ENCODE results near the gene TBC1D3G.
"Not testable (repeated sequence)": the region's sequence is repeated elsewhere in the genome, so short reads cannot be mapped to it uniquely, and the experiment has no call there.

The TBC1D3G gene

DNA sequence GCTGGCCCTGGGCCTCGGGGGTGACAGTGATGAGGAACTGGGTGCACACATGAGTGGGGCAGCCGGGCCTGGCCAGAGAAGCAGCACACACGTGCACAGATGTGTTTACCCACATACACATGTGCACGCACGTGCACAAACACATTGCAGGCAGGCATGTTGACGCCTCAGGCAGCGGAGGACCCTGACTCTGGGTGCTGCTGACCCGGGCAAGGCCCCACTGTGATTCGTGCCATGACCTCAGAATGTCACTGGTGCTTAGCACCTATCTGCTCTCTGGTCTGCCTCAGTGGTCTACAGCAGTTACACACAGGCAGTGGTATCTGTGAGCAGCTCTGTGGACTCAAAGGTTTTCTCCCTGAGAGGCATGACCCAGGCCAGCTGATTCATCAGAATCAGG lies at the start of gene TBC1D3G:
Gene TBC1D3G (plus strand): TSS at position 301 of the 400 bp plus-strand sequence. CDS start 1,528 bp downstream, outside the sequence.
- not testable (repeated sequence) for DNase-seq

DNA sequence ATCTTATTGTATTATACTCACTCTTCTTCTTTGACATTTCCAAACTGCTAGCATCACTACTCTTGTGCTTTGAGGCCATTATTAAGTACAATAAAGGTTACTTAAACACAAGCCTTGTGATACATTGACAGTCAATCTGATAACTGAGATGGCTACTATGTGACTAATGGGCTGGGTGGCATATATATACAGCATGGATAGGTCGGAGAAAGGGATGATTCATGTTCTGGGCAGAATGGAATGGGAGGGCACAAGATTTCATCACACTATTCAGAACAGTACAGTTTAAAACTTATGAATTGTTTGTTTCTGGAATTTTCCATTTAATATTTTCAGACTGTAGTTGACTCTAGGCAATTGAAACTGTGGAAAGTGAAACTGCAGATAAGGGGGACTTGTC lies 40.4 kb upstream of the TBC1D3G start:
- DNase-seq = not testable (repeated sequence)

DNA sequence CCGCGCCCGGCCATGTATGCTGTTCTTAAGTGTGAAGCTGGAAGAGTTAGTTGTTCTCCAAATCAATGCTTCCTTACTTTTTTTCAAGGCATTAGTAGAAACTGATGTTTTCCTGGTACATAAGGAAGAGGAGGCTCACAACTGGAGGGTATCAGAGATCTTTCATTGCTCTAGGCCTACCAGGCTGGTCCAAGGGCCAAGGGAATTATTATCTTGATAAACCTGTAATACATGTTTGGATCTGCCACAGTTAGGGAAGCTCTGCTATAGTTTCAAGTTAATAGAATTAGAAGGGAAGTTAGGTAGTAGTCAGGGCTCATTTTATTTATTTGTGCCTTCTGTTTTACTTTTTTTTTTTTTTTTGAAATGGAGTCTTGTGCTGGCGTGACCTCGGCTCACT lies 39.5 kb upstream of the TBC1D3G start:
- not testable (repeated sequence) for DNase-seq

DNA sequence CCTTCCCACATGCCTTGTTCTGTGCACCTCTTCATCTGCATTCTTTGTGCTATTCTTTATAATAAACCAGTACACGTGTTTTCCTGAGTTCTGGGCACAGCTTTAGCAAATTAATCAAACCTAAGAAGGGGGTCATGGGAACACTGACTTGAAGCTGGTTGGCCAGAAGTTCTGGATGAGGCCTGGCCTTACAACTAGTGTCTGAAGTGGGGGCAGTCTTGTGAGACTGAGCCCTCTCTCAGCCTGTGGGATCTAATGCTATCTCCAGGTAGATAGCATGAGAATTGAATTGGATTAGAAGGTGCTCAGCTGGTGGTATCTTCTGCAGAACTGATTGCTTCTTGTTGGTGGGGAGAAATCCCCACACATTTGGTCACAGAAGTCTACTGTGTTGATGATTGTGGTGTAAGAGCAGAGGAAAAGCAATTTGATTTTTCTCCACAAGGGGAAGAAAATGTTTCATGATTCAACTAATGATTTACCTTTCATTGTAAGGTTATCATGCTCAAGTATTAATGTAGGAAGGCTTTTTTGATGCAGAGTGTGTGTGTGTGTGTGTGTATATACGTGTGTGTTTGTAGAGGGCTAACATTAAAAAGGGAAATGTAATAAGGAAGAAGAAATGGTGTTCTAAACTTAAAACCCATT lies 33.6 kb upstream of the TBC1D3G start:
- not testable (repeated sequence) for DNase-seq

DNA sequence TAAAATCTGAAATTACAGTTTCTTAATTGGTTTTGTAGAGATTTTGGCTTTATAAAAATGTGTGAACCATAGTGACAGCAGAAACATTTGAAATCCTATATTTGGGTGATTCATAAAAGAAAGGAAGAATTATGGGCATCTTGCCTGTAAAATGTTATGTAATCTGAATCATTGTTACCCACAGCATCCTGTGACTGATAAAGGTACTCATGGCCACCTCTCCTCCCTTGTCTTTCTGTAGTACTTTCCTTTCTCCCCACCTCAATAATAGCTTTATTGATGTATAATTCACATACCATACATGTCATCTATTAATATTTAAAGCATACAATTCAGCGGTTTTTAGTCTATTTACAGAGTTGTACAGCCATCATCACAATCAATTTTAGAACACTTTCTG lies 28.5 kb upstream of the TBC1D3G start:
- DNase-seq = not testable (repeated sequence)

DNA sequence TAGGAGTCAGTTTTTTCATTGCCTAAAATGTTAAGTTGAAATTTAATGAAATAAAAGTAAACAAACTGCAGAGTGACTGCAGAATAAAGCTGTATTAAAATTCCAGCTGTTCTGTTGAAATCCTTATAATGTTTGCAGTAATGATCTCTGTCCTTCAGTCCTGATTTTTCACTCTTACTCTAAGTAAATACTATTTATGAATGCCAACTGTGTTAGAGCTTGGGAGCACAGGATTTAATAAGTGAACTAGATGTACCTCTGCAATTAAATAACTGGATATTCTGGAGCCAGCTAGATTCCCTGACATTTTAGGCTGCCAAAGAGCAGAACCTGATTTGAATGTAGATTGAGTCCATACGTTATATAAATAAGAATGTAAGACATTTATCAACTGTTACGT lies 7.9 kb upstream of the TBC1D3G start:
- not testable (repeated sequence) for DNase-seq

DNA sequence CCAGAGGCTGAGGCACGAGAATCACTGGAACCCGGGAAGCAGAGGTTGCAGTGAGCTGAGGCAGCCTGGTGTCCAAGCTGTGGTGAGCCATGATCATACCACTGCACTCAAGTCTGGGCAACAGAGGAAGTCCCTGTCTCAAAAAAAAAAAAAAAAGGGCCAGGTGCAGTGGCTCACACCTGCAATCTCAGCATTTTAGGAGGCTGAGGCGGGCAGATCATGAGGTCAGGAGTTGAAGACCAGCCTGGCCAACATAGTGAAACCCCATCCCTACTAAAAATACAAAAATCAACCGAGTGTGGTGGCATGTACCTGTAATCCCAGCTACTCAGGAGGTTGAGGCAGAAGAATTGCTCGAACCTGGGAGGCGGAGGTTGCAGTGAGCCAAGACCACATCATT lies 38.8 kb downstream of the TBC1D3G start:
- not testable (repeated sequence) for DNase-seq

DNA sequence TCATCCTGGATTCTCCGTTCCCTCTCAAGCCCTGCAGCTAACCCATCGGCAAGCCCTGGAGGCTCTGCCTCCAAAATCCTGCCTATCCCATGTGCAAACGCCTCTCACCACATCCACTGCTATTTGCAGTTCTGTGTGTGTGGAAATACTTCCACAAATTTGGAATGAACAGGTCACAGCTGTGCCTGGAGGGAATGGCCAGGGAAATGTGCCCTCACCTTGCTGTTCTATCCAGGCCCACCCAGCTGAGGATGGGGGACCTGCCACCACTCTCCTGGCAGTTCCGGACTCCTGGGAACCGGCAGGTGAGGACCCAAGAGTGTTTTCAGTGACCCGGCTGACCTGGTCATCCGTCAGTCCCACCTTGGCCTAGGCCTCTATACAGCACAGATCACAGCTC lies 52.3 kb downstream of the TBC1D3G start:
- not testable (repeated sequence) for DNase-seq

All from NCI-H1694 (cell line).